ENCODE data around the gene ADGRA1.

ADGRA1 gene

DNA sequence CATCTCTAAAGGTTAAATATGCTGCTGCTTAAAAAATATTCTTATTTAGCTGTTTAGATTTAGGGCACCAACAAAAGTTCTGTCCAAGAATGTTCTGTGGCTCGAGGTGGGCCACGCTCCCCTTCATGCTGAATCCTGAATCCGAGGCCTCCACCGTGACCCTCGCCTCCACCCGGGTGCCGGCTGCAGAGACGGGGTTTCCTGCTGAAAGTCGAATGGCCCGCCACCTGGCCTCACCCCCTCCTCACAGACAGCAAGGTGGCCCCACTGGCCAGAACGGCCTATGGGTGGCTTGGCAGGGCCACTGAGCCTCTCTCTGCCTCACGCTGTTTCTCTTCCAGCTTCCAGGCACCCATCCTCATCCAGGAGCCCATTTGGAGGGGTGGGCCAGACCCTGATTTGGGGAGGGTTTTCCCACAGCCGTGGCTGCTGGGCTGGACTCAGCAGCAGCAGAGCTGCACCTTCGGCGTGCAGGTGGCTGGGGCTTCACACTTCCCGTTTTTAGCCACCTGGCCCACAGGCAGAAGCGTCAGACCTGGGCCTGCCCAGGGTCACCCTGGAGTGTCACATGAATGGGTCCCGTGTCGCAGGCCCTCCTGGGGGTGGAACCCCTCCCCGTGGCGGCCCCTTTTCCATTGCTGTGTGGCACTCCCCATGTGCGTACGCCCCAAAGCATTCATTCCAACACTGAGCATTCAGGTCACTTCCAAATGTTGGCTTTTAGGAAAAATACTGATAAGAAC, 26.3 kb upstream of the ADGRA1 start:
- Histone ChIP-seq H3K79me2 (ENCODE audit: insufficient read depth, low read length) (no peaks in the 10 kb centered on the region), H3K27me3 (ENCODE audit: insufficient read depth, low read length, poor library complexity) (no peaks in the 10 kb centered on the region), H3K4me1 (ENCODE audit: insufficient read depth, low read length) (peaks cover 12% of the 10 kb centered on the region), H3K27ac (ENCODE audit: low read length) (no peak overlapping the region), H2AFZ (ENCODE audit: low read depth, low read length) (no peak overlapping the region), H3K9me3 (ENCODE audit: insufficient read depth, low read length, severe bottlenecking) (no peaks in the 10 kb centered on the region), H3K4me3 (ENCODE audit: low read depth in 1 of 2, low read length in 2 of 2) (no peak overlapping the region), H4K20me1 (ENCODE audit: insufficient read depth, low read length) (peaks cover 12% of the 10 kb centered on the region; the same call in 1 of the 2 replicates), H3K36me3 (ENCODE audit: insufficient read depth, low read length) (no peaks in the 10 kb centered on the region), H3K9ac (ENCODE audit: low read depth, low read length) (no peak overlapping the region), H3K4me2 (ENCODE audit: insufficient read depth, low read length) (no peak overlapping the region)
- ATAC-seq (ENCODE audit: insufficient read depth, low read depth) (no peak), DNase-seq (no peak)
- no peak for TF ChIP-seq EZH2 (IDR thresholded peaks at IDR 0.05; ENCODE audit: borderline replicate concordance, low read depth, low read length, severe bottlenecking)
- TF ChIP-seq, protein P1, sequence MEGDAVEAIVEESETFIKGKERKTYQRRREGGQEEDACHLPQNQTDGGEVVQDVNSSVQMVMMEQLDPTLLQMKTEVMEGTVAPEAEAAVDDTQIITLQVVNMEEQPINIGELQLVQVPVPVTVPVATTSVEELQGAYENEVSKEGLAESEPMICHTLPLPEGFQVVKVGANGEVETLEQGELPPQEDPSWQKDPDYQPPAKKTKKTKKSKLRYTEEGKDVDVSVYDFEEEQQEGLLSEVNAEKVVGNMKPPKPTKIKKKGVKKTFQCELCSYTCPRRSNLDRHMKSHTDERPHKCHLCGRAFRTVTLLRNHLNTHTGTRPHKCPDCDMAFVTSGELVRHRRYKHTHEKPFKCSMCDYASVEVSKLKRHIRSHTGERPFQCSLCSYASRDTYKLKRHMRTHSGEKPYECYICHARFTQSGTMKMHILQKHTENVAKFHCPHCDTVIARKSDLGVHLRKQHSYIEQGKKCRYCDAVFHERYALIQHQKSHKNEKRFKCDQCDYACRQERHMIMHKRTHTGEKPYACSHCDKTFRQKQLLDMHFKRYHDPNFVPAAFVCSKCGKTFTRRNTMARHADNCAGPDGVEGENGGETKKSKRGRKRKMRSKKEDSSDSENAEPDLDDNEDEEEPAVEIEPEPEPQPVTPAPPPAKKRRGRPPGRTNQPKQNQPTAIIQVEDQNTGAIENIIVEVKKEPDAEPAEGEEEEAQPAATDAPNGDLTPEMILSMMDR (IDR thresholded peaks at IDR 0.05; ENCODE audit: borderline replicate concordance, extremely low read depth, low read length, poor library complexity, severe bottlenecking): no peak

- no peak overlapping the region for H3K27ac ChIP-seq (ENCODE audit: low read length)
- peaks cover 8% of the 10 kb centered on the region; the same call in 1 of the 2 replicates for H4K20me1 ChIP-seq (ENCODE audit: insufficient read depth, low read length)
- H3K4me1 ChIP-seq (ENCODE audit: insufficient read depth, low read length): peaks cover 12% of the 10 kb centered on the region
- H3K9me3 ChIP-seq (ENCODE audit: insufficient read depth, low read length, severe bottlenecking): no peaks in the 10 kb centered on the region
- H3K27me3 ChIP-seq (ENCODE audit: insufficient read depth, low read length, poor library complexity): no peaks in the 10 kb centered on the region
- DNase-seq (no peak), ATAC-seq (ENCODE audit: insufficient read depth, low read depth) (no peak)
- H3K79me2 ChIP-seq (ENCODE audit: insufficient read depth, low read length): no peaks in the 10 kb centered on the region
- H2AFZ ChIP-seq (ENCODE audit: low read depth, low read length): no peak overlapping the region
- TF ChIP-seq, protein P1 (IDR thresholded peaks at IDR 0.05; ENCODE audit: borderline replicate concordance, extremely low read depth, low read length, poor library complexity, severe bottlenecking): no peak
- TF ChIP-seq EZH2 (IDR thresholded peaks at IDR 0.05; ENCODE audit: borderline replicate concordance, low read depth, low read length, severe bottlenecking): no peak
- H3K4me3 ChIP-seq (ENCODE audit: low read depth in 1 of 2, low read length in 2 of 2): no peak overlapping the region
- no peak overlapping the region for H3K9ac ChIP-seq (ENCODE audit: low read depth, low read length)
- no peaks in the 10 kb centered on the region for H3K36me3 ChIP-seq (ENCODE audit: insufficient read depth, low read length)
- H3K4me2 ChIP-seq (ENCODE audit: insufficient read depth, low read length): no peak overlapping the region
Observed at GRCh38 chr10:133062085-133062484, 25.6 kb upstream of the ADGRA1 start.

DNA sequence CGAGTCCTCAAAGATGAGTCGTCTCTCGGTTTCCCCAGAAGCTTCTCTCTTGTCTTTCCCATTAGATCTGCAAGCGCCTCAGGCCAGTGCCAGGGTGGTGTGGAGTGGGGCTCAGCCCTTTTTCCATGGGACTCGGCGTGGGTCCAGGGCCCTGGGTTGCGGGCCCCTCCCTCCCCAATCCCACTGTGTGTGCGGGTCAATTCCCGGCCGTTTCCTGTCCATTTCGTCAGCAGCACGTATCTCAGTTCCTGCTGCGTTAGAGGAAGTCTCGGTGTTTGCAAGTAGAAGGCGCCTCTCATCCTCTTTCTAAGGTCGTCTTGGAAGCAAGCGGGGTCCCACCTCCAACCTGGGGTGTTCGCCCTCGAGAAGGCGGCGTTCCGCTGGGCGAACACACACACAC, 25.1 kb upstream of the ADGRA1 start:
- peaks cover 12% of the 10 kb centered on the region for H3K4me1 ChIP-seq (ENCODE audit: insufficient read depth, low read length)
- no peaks in the 10 kb centered on the region for H3K9me3 ChIP-seq (ENCODE audit: insufficient read depth, low read length, severe bottlenecking)
- H4K20me1 ChIP-seq (ENCODE audit: insufficient read depth, low read length): peaks cover 3% of the 10 kb centered on the region; the same call in 1 of the 2 replicates
- H3K9ac ChIP-seq (ENCODE audit: low read depth, low read length): no peak overlapping the region
- no peak overlapping the region for H3K4me3 ChIP-seq (ENCODE audit: low read depth in 1 of 2, low read length in 2 of 2)
- no peaks in the 10 kb centered on the region for H3K27me3 ChIP-seq (ENCODE audit: insufficient read depth, low read length, poor library complexity)
- no peaks in the 10 kb centered on the region for H3K36me3 ChIP-seq (ENCODE audit: insufficient read depth, low read length)
- H2AFZ ChIP-seq (ENCODE audit: low read depth, low read length): no peak overlapping the region
- H3K79me2 ChIP-seq (ENCODE audit: insufficient read depth, low read length): no peaks in the 10 kb centered on the region
- ATAC-seq (ENCODE audit: insufficient read depth, low read depth) (no peak), DNase-seq (no peak)
- TF ChIP-seq, protein P1 (IDR thresholded peaks at IDR 0.05; ENCODE audit: borderline replicate concordance, extremely low read depth, low read length, poor library complexity, severe bottlenecking): no peak
- TF ChIP-seq EZH2 (IDR thresholded peaks at IDR 0.05; ENCODE audit: borderline replicate concordance, low read depth, low read length, severe bottlenecking): no peak
- no peak overlapping the region for H3K27ac ChIP-seq (ENCODE audit: low read length)
- H3K4me2 ChIP-seq (ENCODE audit: insufficient read depth, low read length): no peak overlapping the region

Data from DND-41 (cell line).